ENCODE measurements around the gene RTTN. TPM values are rescaled to one million over a fixed set of nuclear protein-coding genes. Genes with fewer than 3 reads are reported as not detected.

Gene RTTN
- total and polyA plus RNA-seq, 9 of the 15 experiments (the other 6 are each of a cell fraction or from before 2014, with no cell fraction given), result 3.1 to 18.3 (median 10.6) TPM

GRCh38 chr18:70182548-70182947 lies 22.9 kb downstream of the RTTN start:
- ChIA-PET POLR2A (no interaction called here), CTCF (ENCODE audit: low intra/inter-chr PET ratio) (no interaction called here)
- in situ Hi-C loops (cut with MboI), result no loop called here
- Histone ChIP-seq H4K20me1 (replicated peaks; ENCODE audit: control insufficient read depth, insufficient read depth, low read length) (no peaks in the 10 kb centered on the region), H2AFZ (ENCODE audit: low read depth, low read length) (no peak overlapping the region), H3K36me3 (ENCODE audit: control insufficient read depth, insufficient read depth, low read length) (peaks cover 20% of the 10 kb centered on the region; the same call in 2 of the 3 replicates), H3K9me1 (ENCODE audit: control insufficient read depth, insufficient read depth, low read length) (no peaks in the 10 kb centered on the region), H3K4me3 (no peak overlapping the region), H3K9me3 (replicated peaks; ENCODE audit: control insufficient read depth, insufficient read depth, low read depth, low read length) (no peaks in the 10 kb centered on the region), H3K4me2 (ENCODE audit: insufficient read depth, low read length) (no peak overlapping the region), H3K9ac (ENCODE audit: insufficient read depth in 1 of 2, low read depth in 2 of 2, low read length in 2 of 2) (no peak overlapping the region), H3K4me1 (replicated peaks in 1 of 2; ENCODE audit: control insufficient read depth in 2 of 2, insufficient read depth in 2 of 2, low read length in 2 of 2) (no peaks in the 10 kb centered on the region), H3K27ac (ENCODE audit: extremely low read depth, low read depth, low read length) (no peak overlapping the region), H3K79me2 (ENCODE audit: control insufficient read depth, insufficient read depth, low read length) (no peaks in the 10 kb centered on the region), H3K27me3 (ENCODE audit: control insufficient read depth in 2 of 2, insufficient read depth in 2 of 2, low read length in 2 of 2) (no peaks in the 10 kb centered on the region)
- TF ChIP-seq MAFF (IDR thresholded peaks at IDR 0.05; ENCODE audit: low read length) (no peak), ZFP36 (IDR thresholded peaks at IDR 0.05; ENCODE audit: low read depth, low read length, partially characterized antibody) (no peak), HDAC3 (IDR thresholded peaks at IDR 0.05; ENCODE audit: borderline replicate concordance, partially characterized antibody) (no peak), MEF2A (IDR thresholded peaks at IDR 0.05; ENCODE audit: control insufficient read depth, low read depth, low read length) (no peak), HMG20B (CRISPR knock-in tag; IDR thresholded peaks at IDR 0.05) (no peak), NRF1 (conservative IDR thresholded peaks at IDR 0.05 in 1 of 2, IDR thresholded peaks at IDR 0.05 in 1 of 2) (no peak), ZZZ3 (IDR thresholded peaks at IDR 0.05) (no peak), SIN3A (IDR thresholded peaks at IDR 0.05; ENCODE audit: borderline replicate concordance in 2 of 2, control insufficient read depth in 1 of 2, low read depth in 2 of 2, low read length in 2 of 2) (no peak), RBM14 (IDR thresholded peaks at IDR 0.05; ENCODE audit: borderline replicate concordance, insufficient read depth, low read depth, low read length) (no peak), ID3 (CRISPR knock-in tag; IDR thresholded peaks at IDR 0.05) (no peak), ID3 (tag; IDR thresholded peaks at IDR 0.05) (no peak), MBD2 (IDR thresholded peaks at IDR 0.05; ENCODE audit: borderline replicate concordance, low read depth) (no peak), CHD4 (IDR thresholded peaks at IDR 0.05; ENCODE audit: insufficient read depth, insufficient replicate concordance, low read depth, low read length, poor library complexity, severe bottlenecking) (no peak), MEF2D (tag; conservative IDR thresholded peaks at IDR 0.05; ENCODE audit: low read depth) (no peak), ZMIZ1 (IDR thresholded peaks at IDR 0.05; ENCODE audit: low read depth in 2 of 2, low read length in 2 of 2) (no peak), ETS2 (tag; IDR thresholded peaks at IDR 0.05; ENCODE audit: borderline replicate concordance, poor library complexity, severe bottlenecking) (no peak), BRCA1 (IDR thresholded peaks at IDR 0.05) (no peak), BRCA1 (CRISPR knock-in tag; IDR thresholded peaks at IDR 0.05) (no peak), SRSF3 (IDR thresholded peaks at IDR 0.05; ENCODE audit: insufficient read depth, low read length) (no peak), PRPF4 (IDR thresholded peaks at IDR 0.05; ENCODE audit: insufficient read depth, low read depth, low read length, poor library complexity, severe bottlenecking) (no peak)
- ATAC-seq (no peak), DNase-seq (ENCODE audit: extremely low read depth in 1 of 4, low spot score in 3 of 4) (no peak), FAIRE-seq (no peak)
- intact Hi-C loops (cut with micrococcal nuclease), result no loop called here
- BruUV-seq (replicated peaks), result no TSS peak
